SK-N-SH (cell line): ENCODE results near the gene C11orf91. TPM values are rescaled to one million over a fixed set of nuclear protein-coding genes. Genes with fewer than 3 reads are reported as not detected.

Source experiments
- CTCF ChIA-PET: fragments of 300-600, 350-600 bp; formaldehyde crosslinking; extraction: SDS; loops from one replicate; lab custom pipeline; 2021; lab: Yijun Ruan, JAX
- POLR2A ChIA-PET: fragments of 350-600 bp; sonication (Branson Sonifier 250); formaldehyde crosslinking; extraction: SDS; loops from one replicate; lab custom pipeline; 2020; ENCODE audit warnings: antibody characterized with exemption, inconsistent platforms; lab: Yijun Ruan, JAX
- DNase-seq: peaks from one replicate; pipeline ENCODE4 v3.0.0; 2012
- H2AFZ ChIP-seq: fragments of 200-600 bp; sonication (generic); 2 replicates; pipeline ENCODE4 v1.8.1; 2016; ENCODE audit warnings: antibody characterized with exemption, mild to moderate bottlenecking, low read depth
- H3F3A ChIP-seq: fragments of 200-600 bp; sonication (generic); replicated peaks from 2 replicates; pipeline ENCODE3; 2016; ENCODE audit warnings: antibody characterized with exemption, mild to moderate bottlenecking; ENCODE audit not compliant: insufficient read depth
- H3K27ac ChIP-seq, 2 experiments: fragments of 200-500 bp in 1 of 2; fragments of 200-600 bp in 1 of 2; sonication (Bioruptor generic) in 1 of 2; sonication (generic), shearing (Covaris generic) in 1 of 2; 2 replicates each; pipeline versions ENCODE4 v1.5.1 to v1.6.1; 2014 to 2016; ENCODE audit warnings: low read depth in 2 of 2, inconsistent platforms in 1 of 2, low read length in 1 of 2, mild to moderate bottlenecking in 1 of 2, mixed read lengths in 1 of 2
- H3K27me3 ChIP-seq: fragments of 200-600 bp; sonication (generic), shearing (Covaris generic); 2 replicates; pipeline ENCODE4 v1.6.1; 2016; ENCODE audit warnings: mixed run types; ENCODE audit not compliant: insufficient read depth
- H3K36me3 ChIP-seq, 2 experiments: fragments of 200-500 bp in 1 of 2; fragments of 200-600 bp in 1 of 2; sonication (Bioruptor generic) in 1 of 2; sonication (generic) in 1 of 2; replicated peaks in 1 of 2; 2 replicates each; pipeline versions ENCODE3 to v1.5.1; 2014 to 2016; ENCODE audit warnings: low read length in 1 of 2, mild to moderate bottlenecking in 1 of 2; ENCODE audit not compliant: insufficient read depth in 2 of 2, control insufficient read depth in 1 of 2
- H3K4me1 ChIP-seq, 2 experiments: fragments of 200-500 bp in 1 of 2; fragments of 200-600 bp in 1 of 2; sonication (Bioruptor generic) in 1 of 2; sonication (generic), shearing (Covaris generic) in 1 of 2; 2 replicates each; pipeline versions ENCODE4 v1.5.1 to v1.6.1; 2014 to 2016; ENCODE audit warnings: low read depth in 1 of 2, low read length in 1 of 2, mixed run types in 1 of 2; ENCODE audit not compliant: insufficient read depth in 2 of 2, control insufficient read depth in 1 of 2
- H3K4me2 ChIP-seq: fragments of 200-600 bp; sonication (generic), shearing (Covaris generic); 2 replicates; pipeline ENCODE4 v1.6.1; 2017; ENCODE audit warnings: mixed run types
- H3K4me3 ChIP-seq, 2 experiments: fragments of 200-500 bp in 1 of 2; fragments of 200-600 bp in 1 of 2; sonication (Bioruptor generic) in 1 of 2; sonication (generic), shearing (Covaris generic) in 1 of 2; 2 replicates each; pipeline versions ENCODE4 v1.5.1 to v1.8.1; 2014 to 2016; ENCODE audit warnings: low read depth in 2 of 2, inconsistent platforms in 1 of 2, low read length in 1 of 2, mild to moderate bottlenecking in 1 of 2, mixed read lengths in 1 of 2, moderate library complexity in 1 of 2
- H3K79me2 ChIP-seq: fragments of 200-600 bp; sonication (generic); 2 replicates; pipeline ENCODE4 v1.8.1; 2017; ENCODE audit warnings: mild to moderate bottlenecking; ENCODE audit not compliant: insufficient read depth
- H3K9ac ChIP-seq: fragments of 200-600 bp; sonication (generic); 2 replicates; pipeline ENCODE4 v1.6.1; 2017; ENCODE audit warnings: mixed run types
- H3K9me2 ChIP-seq: fragments of 200-600 bp; sonication (generic); 2 replicates; pipeline ENCODE4 v1.6.1; 2017; ENCODE audit warnings: mixed run types
- H3K9me3 ChIP-seq: fragments of 200-600 bp; sonication (generic); 2 replicates; pipeline ENCODE4 v1.6.1; 2017; ENCODE audit warnings: mixed run types, mild to moderate bottlenecking, moderate library complexity
- H4K20me1 ChIP-seq: fragments of 200-600 bp; sonication (generic); 2 replicates; pipeline ENCODE4 v1.6.1; 2017; ENCODE audit warnings: mild to moderate bottlenecking, mixed run types; ENCODE audit not compliant: insufficient read depth
- CHD2 ChIP-seq: fragments of 150-350 bp; IDR thresholded peaks from 2 replicates; pipeline ENCODE4 v1.6.1; 2018; ENCODE audit warnings: low read length; ENCODE audit not compliant: partially characterized antibody
- ELF1 ChIP-seq: IDR thresholded peaks from 2 replicates; pipeline ENCODE4 v1.4.0; 2012
- EP300 ChIP-seq, 2 experiments: IDR thresholded peaks; 2 replicates each; pipeline versions ENCODE4 v1.4.0 to v1.6.1; 2012; ENCODE audit warnings: borderline replicate concordance in 1 of 2, low read depth in 1 of 2, low read length in 1 of 2
- EZH2phosphoT487 ChIP-seq: fragments of 200-600 bp; sonication (generic); IDR thresholded peaks from 2 replicates; pipeline ENCODE4 v1.6.1; 2017; ENCODE audit warnings: low read depth, mixed run types, mild to moderate bottlenecking, antibody characterized with exemption, moderate library complexity, borderline replicate concordance
- FOXJ3 ChIP-seq: sonication (generic); formaldehyde crosslinking; IDR thresholded peaks from 2 replicates; pipeline ENCODE4 v1.5.1; 2020; ENCODE audit warnings: mild to moderate bottlenecking, missing genetic modification reagents
- FOXM1 ChIP-seq: IDR thresholded peaks from 2 replicates; pipeline ENCODE4 v1.4.0; 2012; ENCODE audit warnings: low read depth, mild to moderate bottlenecking
- GABPA ChIP-seq: IDR thresholded peaks from 2 replicates; pipeline ENCODE4 v1.4.0; 2012; ENCODE audit warnings: low read depth, mild to moderate bottlenecking
- GATA2 ChIP-seq: sonication (generic); formaldehyde crosslinking; IDR thresholded peaks from 2 replicates; pipeline ENCODE4 v1.5.0; 2020; ENCODE audit warnings: mild to moderate bottlenecking, missing genetic modification reagents
- MEF2A ChIP-seq: IDR thresholded peaks from 2 replicates; pipeline ENCODE4 v1.4.0; 2012; ENCODE audit warnings: low read depth, borderline replicate concordance
- MXI1 ChIP-seq: IDR thresholded peaks from 2 replicates; pipeline ENCODE4 v1.6.1; 2012; ENCODE audit warnings: mild to moderate bottlenecking, low read depth, low read length, improper control_type of control experiment
- NFIC ChIP-seq: IDR thresholded peaks from 2 replicates; pipeline ENCODE4 v1.4.0; 2012; ENCODE audit warnings: borderline replicate concordance
- NRF1 ChIP-seq: IDR thresholded peaks from 2 replicates; pipeline ENCODE4 v1.6.1; 2012; ENCODE audit warnings: low read depth, mild to moderate bottlenecking, low read length
- POLR2AphosphoS5 ChIP-seq: IDR thresholded peaks from 2 replicates; pipeline ENCODE4 v1.6.1; 2012; ENCODE audit warnings: low read depth, low read length
- RFX5 ChIP-seq: IDR thresholded peaks from 2 replicates; pipeline ENCODE4 v1.6.1; 2012; ENCODE audit warnings: mild to moderate bottlenecking, improper control_type of control experiment, low read length
- TAF1 ChIP-seq: IDR thresholded peaks from 2 replicates; pipeline ENCODE4 v1.6.1; 2012; ENCODE audit warnings: low read depth, mild to moderate bottlenecking, low read length, moderate library complexity, borderline replicate concordance
- YY1 ChIP-seq: IDR thresholded peaks from 2 replicates; pipeline ENCODE4 v1.4.0; 2012; ENCODE audit warnings: low read depth, mild to moderate bottlenecking
- WGBS: methylation state at CpG from one replicate; pipeline ENCODE4 v1.1.6; 2017; ENCODE audit warnings: low lambda C conversion rate; 5-methylcytosine and 5-hydroxymethylcytosine counted together
- polyA plus RNA-seq, 3 experiments: library from polyadenylated mRNA; depleted of rRNA; stranded (reverse); fragments of >200 nt; gene quantifications; 2 replicates each; pipeline ENCODE4 v1.2.3, GENCODE V29; 2012
- TF ChIP-seq, protein P1 (sequence below): fragments of 200-600 bp; sonication (generic); IDR thresholded peaks from 2 replicates; pipeline ENCODE4 v1.6.1; 2017; ENCODE audit warnings: antibody characterized with exemption, mild to moderate bottlenecking, moderate library complexity
- TF ChIP-seq, protein P2 (sequence below): fragments of 150-350 bp; IDR thresholded peaks from 2 replicates; pipeline ENCODE4 v1.6.1; 2017; ENCODE audit warnings: antibody characterized with exemption, low read length, low read depth, borderline replicate concordance
- TF ChIP-seq, protein P3 (sequence below): IDR thresholded peaks from 2 replicates; pipeline ENCODE4 v1.4.0; 2012; ENCODE audit warnings: low read depth
- TF ChIP-seq, protein P4 (sequence below): fragments of 150-350 bp; IDR thresholded peaks from 2 replicates; pipeline ENCODE4 v1.6.1; 2016; ENCODE audit warnings: mild to moderate bottlenecking, low read depth, low read length

C11orf91 gene
- polyA plus RNA-seq, 1 of the 3 experiments (the other 2 are of a cell fraction): 0.15 TPM

DNA sequence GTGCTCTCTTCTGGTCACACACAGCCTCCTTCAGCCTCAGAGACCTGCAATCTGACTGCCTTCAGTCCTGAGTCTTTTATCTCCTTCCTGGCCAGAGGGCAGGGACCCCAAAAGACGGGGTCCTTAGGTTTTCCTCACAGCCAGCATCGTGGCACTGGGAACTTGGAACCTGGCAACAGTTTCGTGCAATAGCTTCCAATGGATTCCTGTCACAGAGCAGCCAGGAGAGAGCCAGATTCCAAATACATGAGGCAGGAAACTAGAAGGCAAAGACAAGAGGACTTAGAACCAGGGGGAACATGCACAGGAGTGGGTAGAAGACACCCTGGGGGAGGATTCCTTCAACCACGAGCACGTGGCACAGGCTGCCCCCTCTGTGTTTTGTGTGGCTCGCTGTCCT lies 48.6 kb downstream of the C11orf91 start:
- Histone ChIP-seq H2AFZ (no peak overlapping the region), H3K9me3 (no peaks in the 10 kb centered on the region), H3K36me3 (peaks cover 13 to 32% of the 10 kb centered on the region in 2 experiments), H3K79me2 (no peaks in the 10 kb centered on the region), H3K4me3 (no peak overlapping the region), H4K20me1 (no peaks in the 10 kb centered on the region), H3K27ac (no peak overlapping the region), H3K27me3 (no peaks in the 10 kb centered on the region), H3K9me2 (no peaks in the 10 kb centered on the region), H3K9ac (no peak overlapping the region), H3K4me1 (0 out of 4 replicates have a peak, but pooled peaks cover 0 to 3% of the 10 kb centered on the region in 2 experiments), H3F3A (peaks cover 3% of the 10 kb centered on the region), H3K4me2 (no peak overlapping the region)
- DNase-seq: no peak
- 84% methylated on average over 3 of the region's 6 CpGs for WGBS
- ChIA-PET CTCF (no interaction called here), POLR2A (no interaction called here)
- TF ChIP-seq RFX5: no peak
- TF ChIP-seq GATA2 (CRISPR knock-in tag): no peak
- no peak for TF ChIP-seq FOXM1
- TF ChIP-seq MEF2A: no peak
- no peak for TF ChIP-seq ELF1
- no peak for TF ChIP-seq YY1
- no peak for TF ChIP-seq NRF1
- TF ChIP-seq, protein P1, sequence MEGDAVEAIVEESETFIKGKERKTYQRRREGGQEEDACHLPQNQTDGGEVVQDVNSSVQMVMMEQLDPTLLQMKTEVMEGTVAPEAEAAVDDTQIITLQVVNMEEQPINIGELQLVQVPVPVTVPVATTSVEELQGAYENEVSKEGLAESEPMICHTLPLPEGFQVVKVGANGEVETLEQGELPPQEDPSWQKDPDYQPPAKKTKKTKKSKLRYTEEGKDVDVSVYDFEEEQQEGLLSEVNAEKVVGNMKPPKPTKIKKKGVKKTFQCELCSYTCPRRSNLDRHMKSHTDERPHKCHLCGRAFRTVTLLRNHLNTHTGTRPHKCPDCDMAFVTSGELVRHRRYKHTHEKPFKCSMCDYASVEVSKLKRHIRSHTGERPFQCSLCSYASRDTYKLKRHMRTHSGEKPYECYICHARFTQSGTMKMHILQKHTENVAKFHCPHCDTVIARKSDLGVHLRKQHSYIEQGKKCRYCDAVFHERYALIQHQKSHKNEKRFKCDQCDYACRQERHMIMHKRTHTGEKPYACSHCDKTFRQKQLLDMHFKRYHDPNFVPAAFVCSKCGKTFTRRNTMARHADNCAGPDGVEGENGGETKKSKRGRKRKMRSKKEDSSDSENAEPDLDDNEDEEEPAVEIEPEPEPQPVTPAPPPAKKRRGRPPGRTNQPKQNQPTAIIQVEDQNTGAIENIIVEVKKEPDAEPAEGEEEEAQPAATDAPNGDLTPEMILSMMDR: no peak
- no peak for TF ChIP-seq TAF1
- TF ChIP-seq EZH2phosphoT487: no peak
- TF ChIP-seq, protein P2, sequence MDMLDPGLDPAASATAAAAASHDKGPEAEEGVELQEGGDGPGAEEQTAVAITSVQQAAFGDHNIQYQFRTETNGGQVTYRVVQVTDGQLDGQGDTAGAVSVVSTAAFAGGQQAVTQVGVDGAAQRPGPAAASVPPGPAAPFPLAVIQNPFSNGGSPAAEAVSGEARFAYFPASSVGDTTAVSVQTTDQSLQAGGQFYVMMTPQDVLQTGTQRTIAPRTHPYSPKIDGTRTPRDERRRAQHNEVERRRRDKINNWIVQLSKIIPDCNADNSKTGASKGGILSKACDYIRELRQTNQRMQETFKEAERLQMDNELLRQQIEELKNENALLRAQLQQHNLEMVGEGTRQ: no peak
- TF ChIP-seq, protein P3, sequence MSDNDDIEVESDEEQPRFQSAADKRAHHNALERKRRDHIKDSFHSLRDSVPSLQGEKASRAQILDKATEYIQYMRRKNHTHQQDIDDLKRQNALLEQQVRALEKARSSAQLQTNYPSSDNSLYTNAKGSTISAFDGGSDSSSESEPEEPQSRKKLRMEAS: no peak
- TF ChIP-seq CHD2: no peak
- no peak for TF ChIP-seq FOXJ3 (CRISPR knock-in tag)
- no peak for TF ChIP-seq NFIC
- TF ChIP-seq GABPA: no peak
- no peak for TF ChIP-seq EP300 (IDR thresholded peaks at IDR 0.05; ENCODE audit: borderline replicate concordance in 1 of 2, low read depth in 1 of 2, low read length in 1 of 2)
- TF ChIP-seq MXI1: no peak
- no peak for TF ChIP-seq POLR2AphosphoS5
- TF ChIP-seq, protein P4, sequence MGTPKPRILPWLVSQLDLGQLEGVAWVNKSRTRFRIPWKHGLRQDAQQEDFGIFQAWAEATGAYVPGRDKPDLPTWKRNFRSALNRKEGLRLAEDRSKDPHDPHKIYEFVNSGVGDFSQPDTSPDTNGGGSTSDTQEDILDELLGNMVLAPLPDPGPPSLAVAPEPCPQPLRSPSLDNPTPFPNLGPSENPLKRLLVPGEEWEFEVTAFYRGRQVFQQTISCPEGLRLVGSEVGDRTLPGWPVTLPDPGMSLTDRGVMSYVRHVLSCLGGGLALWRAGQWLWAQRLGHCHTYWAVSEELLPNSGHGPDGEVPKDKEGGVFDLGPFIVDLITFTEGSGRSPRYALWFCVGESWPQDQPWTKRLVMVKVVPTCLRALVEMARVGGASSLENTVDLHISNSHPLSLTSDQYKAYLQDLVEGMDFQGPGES: no peak
